Measurements from ENCODE around the gene CTCFL. TPM values are rescaled to one million over a fixed set of nuclear protein-coding genes. Genes with fewer than 3 reads are reported as not detected.

Gene CTCFL
- total RNA-seq, 2 experiments from 2014 or later: 0.63 TPM; not detected in 1

DNA sequence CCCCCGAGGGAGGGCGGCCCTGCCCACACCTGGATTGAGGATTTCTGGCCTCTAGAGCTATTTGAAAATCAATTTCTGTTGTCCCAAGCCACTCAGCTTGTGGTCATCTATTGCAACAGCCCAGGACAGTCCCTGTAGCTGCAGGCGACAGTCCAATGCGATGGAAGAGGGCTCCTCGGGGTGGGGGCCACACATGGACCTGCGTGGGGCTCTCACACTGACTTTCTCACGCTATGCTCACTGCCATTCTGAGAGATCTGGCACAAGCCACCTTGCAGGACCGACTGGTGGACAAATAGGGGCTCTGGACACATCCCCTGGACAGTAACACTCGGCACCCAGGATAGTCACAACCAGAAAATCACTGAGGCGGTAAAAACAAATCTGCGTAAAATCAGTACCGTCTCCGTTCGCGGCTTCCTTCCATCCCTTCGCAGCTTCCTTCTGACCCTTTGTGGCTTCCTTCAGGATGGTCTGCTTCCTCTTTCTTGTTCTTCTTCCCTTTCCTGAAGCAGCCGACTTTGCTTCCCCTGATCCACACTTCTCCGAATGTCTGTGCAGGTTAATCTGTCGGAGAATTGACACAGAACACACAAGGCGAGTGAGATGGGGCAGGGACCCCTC, 21.8 kb downstream of the CTCFL start:
- intact Hi-C loops (cut with micrococcal nuclease; ENCODE audit: unreplicated experiment): loop anchor here (10.0 kb wide), 1 partner anchor 418 kb away; no protein-coding TSS in a partner anchor
- Histone ChIP-seq H2AFZ (ENCODE audit: low read length) (no peak overlapping the region), H3K4me3 (ENCODE audit: low read depth, low read length, poor library complexity, severe bottlenecking) (no peak overlapping the region), H3K9me2 (ENCODE audit: insufficient read depth, low read length) (no peaks in the 10 kb centered on the region), H3K9me3 (ENCODE audit: low read length) (no peaks in the 10 kb centered on the region), H4K20me1 (ENCODE audit: insufficient read depth, low read length) (peaks cover 2% of the 10 kb centered on the region; the same call in 1 of the 2 replicates), H3K79me2 (ENCODE audit: insufficient read depth, low read depth, low read length) (peaks cover 32% of the 10 kb centered on the region; the same call in 1 of the 2 replicates), H3K4me1 (ENCODE audit: insufficient read depth, low read length, poor library complexity, severe bottlenecking) (peaks cover 14% of the 10 kb centered on the region), H3K4me2 (ENCODE audit: low read length) (no peak overlapping the region), H3K27ac (ENCODE audit: low read depth, low read length, poor library complexity, severe bottlenecking) (no peak overlapping the region), H3K36me3 (ENCODE audit: insufficient read depth, low read length) (peaks cover 36% of the 10 kb centered on the region)
- ChIA-PET POLR2A (no interaction called here), CTCF (ENCODE audit: unreplicated experiment) (interaction anchor here (0.5 kb wide), 2 partner anchors 14 to 405 kb away, joined by 3 read pairs; no protein-coding TSS in a partner anchor)
- DNase-seq (ENCODE audit: low spot score): no peak
- BruUV-seq (replicated peaks): no TSS peak
- TF ChIP-seq, protein P1, sequence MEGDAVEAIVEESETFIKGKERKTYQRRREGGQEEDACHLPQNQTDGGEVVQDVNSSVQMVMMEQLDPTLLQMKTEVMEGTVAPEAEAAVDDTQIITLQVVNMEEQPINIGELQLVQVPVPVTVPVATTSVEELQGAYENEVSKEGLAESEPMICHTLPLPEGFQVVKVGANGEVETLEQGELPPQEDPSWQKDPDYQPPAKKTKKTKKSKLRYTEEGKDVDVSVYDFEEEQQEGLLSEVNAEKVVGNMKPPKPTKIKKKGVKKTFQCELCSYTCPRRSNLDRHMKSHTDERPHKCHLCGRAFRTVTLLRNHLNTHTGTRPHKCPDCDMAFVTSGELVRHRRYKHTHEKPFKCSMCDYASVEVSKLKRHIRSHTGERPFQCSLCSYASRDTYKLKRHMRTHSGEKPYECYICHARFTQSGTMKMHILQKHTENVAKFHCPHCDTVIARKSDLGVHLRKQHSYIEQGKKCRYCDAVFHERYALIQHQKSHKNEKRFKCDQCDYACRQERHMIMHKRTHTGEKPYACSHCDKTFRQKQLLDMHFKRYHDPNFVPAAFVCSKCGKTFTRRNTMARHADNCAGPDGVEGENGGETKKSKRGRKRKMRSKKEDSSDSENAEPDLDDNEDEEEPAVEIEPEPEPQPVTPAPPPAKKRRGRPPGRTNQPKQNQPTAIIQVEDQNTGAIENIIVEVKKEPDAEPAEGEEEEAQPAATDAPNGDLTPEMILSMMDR (conservative IDR thresholded peaks at IDR 0.05; ENCODE audit: low read length): no peak
- no peak for TF ChIP-seq EZH2phosphoT487 (IDR thresholded peaks at IDR 0.05; ENCODE audit: borderline replicate concordance, low read depth, low read length)

DNA sequence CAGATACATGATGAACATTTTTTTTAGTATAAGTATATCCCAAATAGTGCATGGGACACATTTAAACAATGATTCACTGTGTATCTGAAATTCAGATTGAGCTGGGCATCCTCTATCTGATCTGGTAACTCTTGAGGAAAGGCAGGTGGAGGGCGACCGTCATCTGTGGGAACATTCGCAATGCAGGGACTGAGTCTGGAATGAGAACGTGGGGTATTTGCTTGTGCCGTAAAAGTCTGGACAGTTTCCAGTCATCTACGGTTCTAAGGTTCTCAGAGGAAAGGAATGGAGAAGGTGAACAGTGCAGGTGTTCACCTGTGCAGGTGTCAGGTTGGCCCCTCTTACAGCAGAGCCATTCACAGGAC, 22.6 kb downstream of the CTCFL start:
- CTCF ChIA-PET (ENCODE audit: unreplicated experiment): no interaction called here
- no peak for DNase-seq (ENCODE audit: low spot score)
- no peak overlapping the region for H2AFZ ChIP-seq (ENCODE audit: low read length)
- POLR2A ChIA-PET: no interaction called here
- intact Hi-C loops (cut with micrococcal nuclease; ENCODE audit: unreplicated experiment): loop anchor here (10.0 kb wide), 1 partner anchor 418 kb away; no protein-coding TSS in a partner anchor
- H3K27ac ChIP-seq (ENCODE audit: low read depth, low read length, poor library complexity, severe bottlenecking): no peak overlapping the region
- peaks cover 34% of the 10 kb centered on the region; the same call in 1 of the 2 replicates for H3K79me2 ChIP-seq (ENCODE audit: insufficient read depth, low read depth, low read length)
- H4K20me1 ChIP-seq (ENCODE audit: insufficient read depth, low read length): no peaks in the 10 kb centered on the region
- no peak overlapping the region for H3K4me2 ChIP-seq (ENCODE audit: low read length)
- H3K9me2 ChIP-seq (ENCODE audit: insufficient read depth, low read length): no peaks in the 10 kb centered on the region
- peaks cover 31% of the 10 kb centered on the region for H3K36me3 ChIP-seq (ENCODE audit: insufficient read depth, low read length)
- H3K9me3 ChIP-seq (ENCODE audit: low read length): no peaks in the 10 kb centered on the region
- BruUV-seq (replicated peaks): no TSS peak
- TF ChIP-seq EZH2phosphoT487 (IDR thresholded peaks at IDR 0.05; ENCODE audit: borderline replicate concordance, low read depth, low read length): no peak
- TF ChIP-seq, protein P1 (conservative IDR thresholded peaks at IDR 0.05; ENCODE audit: low read length): no peak
- H3K4me3 ChIP-seq (ENCODE audit: low read depth, low read length, poor library complexity, severe bottlenecking): no peak overlapping the region
- H3K4me1 ChIP-seq (ENCODE audit: insufficient read depth, low read length, poor library complexity, severe bottlenecking): peaks cover 22% of the 10 kb centered on the region

Measured in OCI-LY7 (cell line).